Measurements from ENCODE around the gene MARCHF10. TPM values are rescaled to one million over a fixed set of nuclear protein-coding genes. Genes with fewer than 3 reads are reported as not detected.

MARCHF10 gene
- total and polyA plus RNA-seq, 2 experiments from 2014 or later, result not detected

DNA sequence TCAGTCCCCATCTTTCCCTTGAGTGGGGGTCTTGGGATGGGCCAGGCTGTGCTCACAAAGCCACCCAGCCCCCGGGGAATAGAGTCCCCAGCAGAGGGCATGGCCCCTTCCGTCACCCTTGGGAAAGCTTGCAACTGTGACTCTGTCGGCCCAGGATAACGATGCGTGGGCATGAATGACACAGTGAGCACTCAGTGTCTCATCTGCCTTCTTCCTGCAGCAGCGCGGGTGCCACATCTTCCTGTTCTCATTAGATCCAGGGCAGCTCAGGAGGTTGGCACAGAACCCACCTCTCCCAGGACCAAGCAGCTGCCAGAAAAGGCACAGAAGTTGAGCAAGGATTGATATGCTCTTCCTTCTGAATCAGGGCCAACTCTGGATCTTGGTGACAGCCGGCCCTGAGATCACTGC is 95.9 kb downstream of the MARCHF10 start:
- no peak overlapping the region for H2AFZ ChIP-seq
- no peak overlapping the region for H3K27ac ChIP-seq
- no peak for TF ChIP-seq EZH2phosphoT487 (IDR thresholded peaks at IDR 0.05; ENCODE audit: low read depth, severe bottlenecking, unreplicated experiment)
- TF ChIP-seq, protein P1, sequence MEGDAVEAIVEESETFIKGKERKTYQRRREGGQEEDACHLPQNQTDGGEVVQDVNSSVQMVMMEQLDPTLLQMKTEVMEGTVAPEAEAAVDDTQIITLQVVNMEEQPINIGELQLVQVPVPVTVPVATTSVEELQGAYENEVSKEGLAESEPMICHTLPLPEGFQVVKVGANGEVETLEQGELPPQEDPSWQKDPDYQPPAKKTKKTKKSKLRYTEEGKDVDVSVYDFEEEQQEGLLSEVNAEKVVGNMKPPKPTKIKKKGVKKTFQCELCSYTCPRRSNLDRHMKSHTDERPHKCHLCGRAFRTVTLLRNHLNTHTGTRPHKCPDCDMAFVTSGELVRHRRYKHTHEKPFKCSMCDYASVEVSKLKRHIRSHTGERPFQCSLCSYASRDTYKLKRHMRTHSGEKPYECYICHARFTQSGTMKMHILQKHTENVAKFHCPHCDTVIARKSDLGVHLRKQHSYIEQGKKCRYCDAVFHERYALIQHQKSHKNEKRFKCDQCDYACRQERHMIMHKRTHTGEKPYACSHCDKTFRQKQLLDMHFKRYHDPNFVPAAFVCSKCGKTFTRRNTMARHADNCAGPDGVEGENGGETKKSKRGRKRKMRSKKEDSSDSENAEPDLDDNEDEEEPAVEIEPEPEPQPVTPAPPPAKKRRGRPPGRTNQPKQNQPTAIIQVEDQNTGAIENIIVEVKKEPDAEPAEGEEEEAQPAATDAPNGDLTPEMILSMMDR (IDR thresholded peaks at IDR 0.05; ENCODE audit: poor library complexity), result no peak
- no peaks in the 10 kb centered on the region for H3K9me3 ChIP-seq (ENCODE audit: low read depth)
- H3K9me2 ChIP-seq (replicated peaks; ENCODE audit: insufficient read depth), result no peaks in the 10 kb centered on the region
- H3K4me3 ChIP-seq, result no peak overlapping the region
- no peaks in the 10 kb centered on the region for H3K79me2 ChIP-seq
- no peaks in the 10 kb centered on the region for H3K4me1 ChIP-seq (ENCODE audit: insufficient read depth)
- H3K4me2 ChIP-seq, result no peak overlapping the region
- H3K36me3 ChIP-seq (replicated peaks; ENCODE audit: insufficient read depth, low read depth), result no peaks in the 10 kb centered on the region
- no peak for DNase-seq (ENCODE audit: low spot score)
- H3K27me3 ChIP-seq, result no peaks in the 10 kb centered on the region
- WGBS (ENCODE audit: low lambda C conversion rate, missing lambda C conversion rate), result 93% methylated on average over 8 of the region's 8 CpGs
- no peaks in the 10 kb centered on the region for H4K20me1 ChIP-seq (ENCODE audit: insufficient read depth, poor library complexity, severe bottlenecking)

DNA sequence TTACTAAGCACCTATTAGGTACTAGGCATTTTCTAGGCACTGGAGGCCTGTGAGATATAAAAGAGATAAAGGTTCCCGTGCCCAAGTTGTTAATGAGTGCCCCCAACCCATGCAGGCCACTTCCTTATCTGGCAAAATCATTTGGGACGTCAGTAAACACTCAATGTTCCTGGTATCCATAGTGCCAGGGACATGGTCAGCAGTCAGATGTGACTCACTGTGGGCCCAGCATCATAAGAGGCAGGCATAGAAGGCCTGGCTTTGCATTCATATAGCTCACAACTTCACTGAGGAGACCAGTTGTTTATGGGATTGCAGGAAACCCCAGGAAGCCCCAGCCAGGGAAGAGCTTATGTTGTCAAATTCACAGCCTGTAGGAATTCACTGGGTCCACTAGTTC is 99.5 kb downstream of the MARCHF10 start:
- Histone ChIP-seq H3K9me3 (ENCODE audit: low read depth) (no peaks in the 10 kb centered on the region), H4K20me1 (ENCODE audit: insufficient read depth, poor library complexity, severe bottlenecking) (no peaks in the 10 kb centered on the region), H3K27me3 (no peaks in the 10 kb centered on the region), H3K27ac (no peak overlapping the region), H3K4me1 (ENCODE audit: insufficient read depth) (peaks cover 9% of the 10 kb centered on the region), H3K9me2 (replicated peaks; ENCODE audit: insufficient read depth) (no peaks in the 10 kb centered on the region), H3K4me2 (no peak overlapping the region), H3K36me3 (replicated peaks; ENCODE audit: insufficient read depth, low read depth) (no peaks in the 10 kb centered on the region), H3K4me3 (no peak overlapping the region), H3K79me2 (no peaks in the 10 kb centered on the region), H2AFZ (no peak overlapping the region)
- WGBS (ENCODE audit: low lambda C conversion rate, missing lambda C conversion rate), result 86% methylated on average over 2 of the region's 2 CpGs
- TF ChIP-seq EZH2 (IDR thresholded peaks at IDR 0.05; ENCODE audit: borderline replicate concordance), result no peak
- TF ChIP-seq, protein P1 (IDR thresholded peaks at IDR 0.05; ENCODE audit: poor library complexity), result no peak
- no peak for TF ChIP-seq EZH2phosphoT487 (IDR thresholded peaks at IDR 0.05; ENCODE audit: low read depth, severe bottlenecking, unreplicated experiment)
- no peak for DNase-seq (ENCODE audit: low spot score)

DNA sequence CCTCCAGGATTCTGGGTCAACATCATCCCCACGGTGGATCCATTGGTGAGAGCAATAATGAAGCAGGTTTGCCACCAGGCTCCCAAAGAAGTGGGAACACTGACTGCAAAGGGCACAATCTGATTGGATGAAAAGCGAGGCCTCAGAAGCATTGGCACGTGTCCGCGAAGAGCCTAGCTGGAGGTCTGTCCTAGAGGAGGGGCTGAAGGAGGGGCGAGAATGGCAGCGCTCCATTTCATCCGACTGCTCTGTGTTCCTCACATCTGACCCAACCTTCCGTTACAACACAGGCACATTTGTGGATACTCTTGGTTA is 100.7 kb downstream of the MARCHF10 start:
- H3K79me2 ChIP-seq, result no peaks in the 10 kb centered on the region
- H3K36me3 ChIP-seq (replicated peaks; ENCODE audit: insufficient read depth, low read depth), result no peaks in the 10 kb centered on the region
- H3K27me3 ChIP-seq, result no peaks in the 10 kb centered on the region
- no peak overlapping the region for H2AFZ ChIP-seq
- 96% methylated on average over 9 of the region's 9 CpGs for WGBS (ENCODE audit: low lambda C conversion rate, missing lambda C conversion rate)
- no peak for DNase-seq (ENCODE audit: low spot score)
- no peaks in the 10 kb centered on the region for H3K9me3 ChIP-seq (ENCODE audit: low read depth)
- H3K4me3 ChIP-seq, result no peak overlapping the region
- no peak overlapping the region for H3K4me2 ChIP-seq
- TF ChIP-seq, protein P1 (IDR thresholded peaks at IDR 0.05; ENCODE audit: poor library complexity), result no peak
- TF ChIP-seq EZH2phosphoT487 (IDR thresholded peaks at IDR 0.05; ENCODE audit: low read depth, severe bottlenecking, unreplicated experiment) (no peak), EZH2 (IDR thresholded peaks at IDR 0.05; ENCODE audit: borderline replicate concordance) (no peak)
- peaks cover 9% of the 10 kb centered on the region for H3K4me1 ChIP-seq (ENCODE audit: insufficient read depth)
- no peaks in the 10 kb centered on the region for H4K20me1 ChIP-seq (ENCODE audit: insufficient read depth, poor library complexity, severe bottlenecking)
- no peaks in the 10 kb centered on the region for H3K9me2 ChIP-seq (replicated peaks; ENCODE audit: insufficient read depth)
- no peak overlapping the region for H3K27ac ChIP-seq

Measured in hepatocyte (in vitro differentiated cells).